H1 (cell line): ENCODE data around the gene UBR1. TPM values are rescaled to one million over a fixed set of nuclear protein-coding genes. Genes with fewer than 3 reads are reported as not detected.

ENCODE experiments used
- CBX5 ChIP-seq: fragments of 300-800, 300-1000 bp; sonication (generic); IDR thresholded peaks from 2 replicates; pipeline ENCODE4 v1.7.1; 2016; ENCODE audit warnings: antibody characterized with exemption, low read length, low read depth
- CHD7 ChIP-seq: fragments of 300-600 bp; sonication (generic); IDR thresholded peaks from 2 replicates; pipeline ENCODE4 v1.7.1; 2012; ENCODE audit warnings: low read length, moderate library complexity, mild to moderate bottlenecking, inconsistent platforms; ENCODE audit not compliant: insufficient replicate concordance
- EZH2 ChIP-seq: fragments of 200-600 bp; sonication (generic); IDR thresholded peaks from 2 replicates; pipeline ENCODE4 v1.7.1; 2012; ENCODE audit warnings: low read depth, mild to moderate bottlenecking, moderate library complexity, low read length, inconsistent platforms; ENCODE audit not compliant: severe bottlenecking
- GABPA ChIP-seq: IDR thresholded peaks from 2 replicates; pipeline ENCODE4 v1.6.1; 2011; ENCODE audit warnings: mild to moderate bottlenecking, low read length, moderate library complexity, borderline replicate concordance; ENCODE audit not compliant: insufficient read depth
- HDAC6 ChIP-seq: IDR thresholded peaks from one replicate; pipeline ENCODE4 v1.7.1; 2012; ENCODE audit warnings: low read depth, mild to moderate bottlenecking, inconsistent platforms, low read length, moderate library complexity
- NRF1 ChIP-seq: IDR thresholded peaks from 2 replicates; pipeline ENCODE4 v1.6.1; 2011; ENCODE audit warnings: mild to moderate bottlenecking, low read depth, low read length, improper control_type of control experiment
- YY1 ChIP-seq: IDR thresholded peaks from 2 replicates; pipeline ENCODE4 v1.6.1; 2011; ENCODE audit warnings: low read depth, mild to moderate bottlenecking, low read length
- polyA plus RNA-seq, 7 experiments: library from polyadenylated mRNA; depleted of rRNA in 3 of 7; stranded (reverse) in 5 of 7; unstranded in 2 of 7; fragments of >200 nt in 5 of 7; fragments of 200-250 nt in 2 of 7; gene quantifications; 1 replicate in 5 of 7; 2 replicates in 1 of 7; 4 replicates in 1 of 7; pipeline versions ENCODE4 v1.2.1 to v1.2.3, GENCODE V29; 2011 to 2013; ENCODE audit warnings: missing spikeins in 2 of 7, mixed read lengths in 2 of 7
- total RNA-seq: library from RNA; stranded (reverse); fragmentation: NEBNext Ultra II Directional; extraction: Animal tissue kit (Norgen Biotek cat#: 25700); gene quantifications from 2 replicates; pipeline ENCODE4 v1.2.1, GENCODE V29; 2021

UBR1 gene
- total and polyA plus RNA-seq, 2 of the 8 experiments (the other 6 are each of a cell fraction or from before 2014, with no cell fraction given): 3.7 to 18.7 TPM

DNA sequence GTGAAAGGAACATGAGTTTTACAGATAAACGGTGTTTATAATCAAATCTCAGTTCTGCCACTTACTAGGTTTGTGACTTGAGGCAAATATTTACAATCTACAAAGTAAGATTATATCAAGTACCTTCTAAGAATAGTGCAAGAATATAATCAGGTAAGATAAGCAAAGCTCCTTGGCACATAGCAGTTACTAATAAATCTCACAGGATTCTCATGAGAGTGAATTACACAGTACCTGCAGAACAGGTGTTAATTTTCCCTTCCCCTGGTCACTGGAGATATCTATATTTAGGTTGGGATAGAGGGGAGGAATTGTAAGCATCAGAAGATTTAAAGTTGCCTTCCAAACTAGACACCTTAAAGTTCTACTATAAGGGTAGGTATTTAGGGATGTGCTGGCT is 53.0 kb downstream of the UBR1 start (continued):
- TF ChIP-seq CHD7 (no peak), NRF1 (no peak), GABPA (no peak), CBX5 (no peak), EZH2 (no peak), YY1 (no peak), HDAC6 (no peak)
